OCI-LY1 (cell line): Measurements from ENCODE around the gene CRTAC1.

Source experiments
- EZH2 ChIP-seq: fragments of 200-600 bp; sonication (generic), shearing (Covaris generic); IDR thresholded peaks from 2 replicates; pipeline ENCODE4 v1.8.0; 2017; ENCODE audit warnings: borderline replicate concordance, mixed run types, mild to moderate bottlenecking, antibody characterized with exemption, low read length, moderate library complexity, mixed read lengths
- TF ChIP-seq, protein P1 (sequence below): fragments of 200-600 bp; sonication (generic), shearing (Covaris generic); IDR thresholded peaks from 2 replicates; pipeline ENCODE4 v1.5.1; 2017; ENCODE audit warnings: mild to moderate bottlenecking, antibody characterized with exemption, low read length, moderate library complexity, mixed read lengths

DNA sequence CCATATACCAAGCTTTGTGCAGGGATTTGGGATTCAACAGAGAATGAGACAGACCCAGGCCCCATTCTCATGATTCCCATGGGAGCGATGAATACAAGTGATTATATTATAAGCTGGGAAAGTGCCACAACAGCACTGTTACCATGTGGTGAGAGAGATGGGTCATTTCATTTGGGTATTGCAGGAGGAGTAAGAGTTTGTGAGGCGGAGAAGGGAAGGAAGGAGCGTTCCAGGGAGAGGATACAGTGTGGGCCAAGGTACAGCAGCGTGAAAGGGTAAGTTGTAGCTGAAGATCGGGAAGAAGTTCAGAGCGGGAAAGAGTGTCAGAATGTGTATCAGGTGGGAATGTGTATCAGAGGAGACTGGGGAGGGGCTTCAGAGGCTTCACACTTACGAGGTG lies 142.3 kb downstream of the CRTAC1 start:
- no peak for TF ChIP-seq EZH2
- TF ChIP-seq, protein P1, sequence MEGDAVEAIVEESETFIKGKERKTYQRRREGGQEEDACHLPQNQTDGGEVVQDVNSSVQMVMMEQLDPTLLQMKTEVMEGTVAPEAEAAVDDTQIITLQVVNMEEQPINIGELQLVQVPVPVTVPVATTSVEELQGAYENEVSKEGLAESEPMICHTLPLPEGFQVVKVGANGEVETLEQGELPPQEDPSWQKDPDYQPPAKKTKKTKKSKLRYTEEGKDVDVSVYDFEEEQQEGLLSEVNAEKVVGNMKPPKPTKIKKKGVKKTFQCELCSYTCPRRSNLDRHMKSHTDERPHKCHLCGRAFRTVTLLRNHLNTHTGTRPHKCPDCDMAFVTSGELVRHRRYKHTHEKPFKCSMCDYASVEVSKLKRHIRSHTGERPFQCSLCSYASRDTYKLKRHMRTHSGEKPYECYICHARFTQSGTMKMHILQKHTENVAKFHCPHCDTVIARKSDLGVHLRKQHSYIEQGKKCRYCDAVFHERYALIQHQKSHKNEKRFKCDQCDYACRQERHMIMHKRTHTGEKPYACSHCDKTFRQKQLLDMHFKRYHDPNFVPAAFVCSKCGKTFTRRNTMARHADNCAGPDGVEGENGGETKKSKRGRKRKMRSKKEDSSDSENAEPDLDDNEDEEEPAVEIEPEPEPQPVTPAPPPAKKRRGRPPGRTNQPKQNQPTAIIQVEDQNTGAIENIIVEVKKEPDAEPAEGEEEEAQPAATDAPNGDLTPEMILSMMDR: no peak
